Astrocyte (in vitro differentiated cells and primary cell): ENCODE measurements around the gene AP4E1.

Source experiments
- EZH2 ChIP-seq: IDR thresholded peaks from 2 replicates; pipeline ENCODE4 v1.6.1; 2012; ENCODE audit warnings: mild to moderate bottlenecking, low read length, inconsistent platforms; ENCODE audit not compliant: insufficient read depth
- TF ChIP-seq, protein P1 (sequence below): IDR thresholded peaks from 2 replicates; pipeline ENCODE4 v1.5.1; 2011; ENCODE audit warnings: low read depth, mild to moderate bottlenecking, inconsistent platforms, low read length, moderate library complexity; ENCODE audit not compliant: insufficient read depth

- TF ChIP-seq, protein P1, sequence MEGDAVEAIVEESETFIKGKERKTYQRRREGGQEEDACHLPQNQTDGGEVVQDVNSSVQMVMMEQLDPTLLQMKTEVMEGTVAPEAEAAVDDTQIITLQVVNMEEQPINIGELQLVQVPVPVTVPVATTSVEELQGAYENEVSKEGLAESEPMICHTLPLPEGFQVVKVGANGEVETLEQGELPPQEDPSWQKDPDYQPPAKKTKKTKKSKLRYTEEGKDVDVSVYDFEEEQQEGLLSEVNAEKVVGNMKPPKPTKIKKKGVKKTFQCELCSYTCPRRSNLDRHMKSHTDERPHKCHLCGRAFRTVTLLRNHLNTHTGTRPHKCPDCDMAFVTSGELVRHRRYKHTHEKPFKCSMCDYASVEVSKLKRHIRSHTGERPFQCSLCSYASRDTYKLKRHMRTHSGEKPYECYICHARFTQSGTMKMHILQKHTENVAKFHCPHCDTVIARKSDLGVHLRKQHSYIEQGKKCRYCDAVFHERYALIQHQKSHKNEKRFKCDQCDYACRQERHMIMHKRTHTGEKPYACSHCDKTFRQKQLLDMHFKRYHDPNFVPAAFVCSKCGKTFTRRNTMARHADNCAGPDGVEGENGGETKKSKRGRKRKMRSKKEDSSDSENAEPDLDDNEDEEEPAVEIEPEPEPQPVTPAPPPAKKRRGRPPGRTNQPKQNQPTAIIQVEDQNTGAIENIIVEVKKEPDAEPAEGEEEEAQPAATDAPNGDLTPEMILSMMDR = no peak
- no peak for TF ChIP-seq EZH2
These were observed 143.3 kb downstream of the AP4E1 start for GRCh38 chr15:51051776-51052175.
